HCT116 (cell line): ENCODE data around the gene CTU1.

ENCODE experiments used
- ELF1 ChIP-seq: IDR thresholded peaks from 2 replicates; pipeline ENCODE4 v1.6.1; 2012; ENCODE audit warnings: low read depth, borderline replicate concordance
- EZH2 ChIP-seq: fragments of 200-600 bp; sonication (generic); IDR thresholded peaks from 2 replicates; pipeline ENCODE4 v1.6.1; 2017; ENCODE audit warnings: antibody characterized with exemption, mixed run types
- FOSL1 ChIP-seq: IDR thresholded peaks from 2 replicates; pipeline ENCODE4 v1.6.1; 2012; ENCODE audit warnings: low read depth
- POLR2A ChIP-seq: IDR thresholded peaks from 2 replicates; pipeline ENCODE4 v1.7.0; 2011; ENCODE audit warnings: borderline replicate concordance; ENCODE audit not compliant: insufficient read depth, insufficient read length; ENCODE audit errors: extremely low read depth
- POLR2AphosphoS5 ChIP-seq: IDR thresholded peaks from 2 replicates; pipeline ENCODE4 v1.6.1; 2011; ENCODE audit warnings: mild to moderate bottlenecking, low read depth, low read length, moderate library complexity
- RAD21 ChIP-seq: IDR thresholded peaks from 2 replicates; pipeline ENCODE4 v1.6.1; 2012; ENCODE audit warnings: low read depth, mild to moderate bottlenecking
- SRF ChIP-seq: IDR thresholded peaks from 2 replicates; pipeline ENCODE4 v1.6.1; 2012; ENCODE audit warnings: low read depth
- YY1 ChIP-seq: IDR thresholded peaks from 2 replicates; pipeline ENCODE4 v1.6.1; 2011; ENCODE audit warnings: low read length, low read depth, moderate library complexity, mild to moderate bottlenecking; ENCODE audit not compliant: insufficient replicate concordance; ENCODE audit errors: extremely low read depth
- TF ChIP-seq, protein P1 (sequence below), 3 experiments: fragments of 200-600 bp in 1 of 3; sonication (generic) in 1 of 3; IDR thresholded peaks in 2 of 3; conservative IDR thresholded peaks in 1 of 3; 2 replicates each; pipeline ENCODE4 v1.5.1; 2012 to 2017; ENCODE audit warnings: low read depth in 2 of 3, low read length in 2 of 3, antibody characterized with exemption in 1 of 3, borderline replicate concordance in 1 of 3, control low read depth in 1 of 3, mild to moderate bottlenecking in 1 of 3, mixed read lengths in 1 of 3, mixed run types in 1 of 3, moderate library complexity in 1 of 3; ENCODE audit not compliant: insufficient read depth in 1 of 3
- TF ChIP-seq, protein P2 (sequence below): IDR thresholded peaks from 2 replicates; pipeline ENCODE4 v1.6.1; 2012
- TF ChIP-seq, protein P3 (sequence below): IDR thresholded peaks from 2 replicates; pipeline ENCODE4 v1.6.1; 2012
- TF ChIP-seq, protein P4 (sequence below): IDR thresholded peaks from 2 replicates; pipeline ENCODE4 v1.6.1; 2011; ENCODE audit warnings: mild to moderate bottlenecking, low read length, moderate library complexity; ENCODE audit not compliant: insufficient replicate concordance; ENCODE audit errors: extremely low read depth

DNA sequence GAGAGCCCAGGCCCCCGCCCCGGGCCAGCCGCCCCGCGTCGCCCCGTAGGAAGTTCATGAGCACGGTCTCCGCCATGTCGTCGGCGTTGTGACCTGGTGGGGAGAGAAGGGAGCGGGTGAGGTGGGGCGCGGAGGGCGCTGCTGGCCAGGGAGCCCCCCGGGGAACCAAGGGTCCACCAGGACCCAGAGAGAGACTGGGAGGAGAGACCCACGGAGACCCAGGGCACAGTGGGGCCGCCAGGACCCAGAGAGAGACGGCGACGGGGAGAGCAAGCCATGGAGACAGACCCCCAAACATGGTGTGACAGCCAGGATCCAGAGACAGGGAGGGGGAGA, 9.2 kb downstream of the CTU1 start:
- TF ChIP-seq POLR2AphosphoS5 = no peak
- TF ChIP-seq, protein P1, sequence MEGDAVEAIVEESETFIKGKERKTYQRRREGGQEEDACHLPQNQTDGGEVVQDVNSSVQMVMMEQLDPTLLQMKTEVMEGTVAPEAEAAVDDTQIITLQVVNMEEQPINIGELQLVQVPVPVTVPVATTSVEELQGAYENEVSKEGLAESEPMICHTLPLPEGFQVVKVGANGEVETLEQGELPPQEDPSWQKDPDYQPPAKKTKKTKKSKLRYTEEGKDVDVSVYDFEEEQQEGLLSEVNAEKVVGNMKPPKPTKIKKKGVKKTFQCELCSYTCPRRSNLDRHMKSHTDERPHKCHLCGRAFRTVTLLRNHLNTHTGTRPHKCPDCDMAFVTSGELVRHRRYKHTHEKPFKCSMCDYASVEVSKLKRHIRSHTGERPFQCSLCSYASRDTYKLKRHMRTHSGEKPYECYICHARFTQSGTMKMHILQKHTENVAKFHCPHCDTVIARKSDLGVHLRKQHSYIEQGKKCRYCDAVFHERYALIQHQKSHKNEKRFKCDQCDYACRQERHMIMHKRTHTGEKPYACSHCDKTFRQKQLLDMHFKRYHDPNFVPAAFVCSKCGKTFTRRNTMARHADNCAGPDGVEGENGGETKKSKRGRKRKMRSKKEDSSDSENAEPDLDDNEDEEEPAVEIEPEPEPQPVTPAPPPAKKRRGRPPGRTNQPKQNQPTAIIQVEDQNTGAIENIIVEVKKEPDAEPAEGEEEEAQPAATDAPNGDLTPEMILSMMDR (IDR thresholded peaks at IDR 0.05 in 2 of 3, conservative IDR thresholded peaks at IDR 0.05 in 1 of 3; ENCODE audit: borderline replicate concordance in 1 of 3, insufficient read depth in 1 of 3, low read depth in 2 of 3, low read length in 2 of 3) = no peak
- TF ChIP-seq POLR2A = no peak
- no peak for TF ChIP-seq SRF
- TF ChIP-seq FOSL1 = no peak
- TF ChIP-seq, protein P2, sequence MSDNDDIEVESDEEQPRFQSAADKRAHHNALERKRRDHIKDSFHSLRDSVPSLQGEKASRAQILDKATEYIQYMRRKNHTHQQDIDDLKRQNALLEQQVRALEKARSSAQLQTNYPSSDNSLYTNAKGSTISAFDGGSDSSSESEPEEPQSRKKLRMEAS = no peak
- TF ChIP-seq, protein P3, sequence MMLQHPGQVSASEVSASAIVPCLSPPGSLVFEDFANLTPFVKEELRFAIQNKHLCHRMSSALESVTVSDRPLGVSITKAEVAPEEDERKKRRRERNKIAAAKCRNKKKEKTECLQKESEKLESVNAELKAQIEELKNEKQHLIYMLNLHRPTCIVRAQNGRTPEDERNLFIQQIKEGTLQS = no peak
- no peak for TF ChIP-seq EZH2
- TF ChIP-seq RAD21 = no peak
- TF ChIP-seq ELF1 = no peak
- TF ChIP-seq YY1 = no peak
- TF ChIP-seq, protein P4, sequence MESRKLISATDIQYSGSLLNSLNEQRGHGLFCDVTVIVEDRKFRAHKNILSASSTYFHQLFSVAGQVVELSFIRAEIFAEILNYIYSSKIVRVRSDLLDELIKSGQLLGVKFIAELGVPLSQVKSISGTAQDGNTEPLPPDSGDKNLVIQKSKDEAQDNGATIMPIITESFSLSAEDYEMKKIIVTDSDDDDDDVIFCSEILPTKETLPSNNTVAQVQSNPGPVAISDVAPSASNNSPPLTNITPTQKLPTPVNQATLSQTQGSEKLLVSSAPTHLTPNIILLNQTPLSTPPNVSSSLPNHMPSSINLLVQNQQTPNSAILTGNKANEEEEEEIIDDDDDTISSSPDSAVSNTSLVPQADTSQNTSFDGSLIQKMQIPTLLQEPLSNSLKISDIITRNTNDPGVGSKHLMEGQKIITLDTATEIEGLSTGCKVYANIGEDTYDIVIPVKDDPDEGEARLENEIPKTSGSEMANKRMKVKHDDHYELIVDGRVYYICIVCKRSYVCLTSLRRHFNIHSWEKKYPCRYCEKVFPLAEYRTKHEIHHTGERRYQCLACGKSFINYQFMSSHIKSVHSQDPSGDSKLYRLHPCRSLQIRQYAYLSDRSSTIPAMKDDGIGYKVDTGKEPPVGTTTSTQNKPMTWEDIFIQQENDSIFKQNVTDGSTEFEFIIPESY = no peak
